ENCODE results near the gene PDXP.

The PDXP gene

GRCh38 chr22:37677493-37677974 lies 19.0 kb downstream of the PDXP start:
- Histone ChIP-seq H3K36me3 (ENCODE audit: control insufficient read depth, low read length) (no peaks in the 10 kb centered on the region), H4K20me1 (ENCODE audit: control insufficient read depth, insufficient read depth, low read depth, low read length) (no peaks in the 10 kb centered on the region), H3K27ac (ENCODE audit: low read depth, low read length) (peak overlapping the region; percentile 79), H3K9me2 (replicated peaks; ENCODE audit: control insufficient read depth, low read length) (no peaks in the 10 kb centered on the region), H3K27me3 (ENCODE audit: control insufficient read depth, low read length) (no peaks in the 10 kb centered on the region), H3K4me1 (ENCODE audit: control insufficient read depth, low read length) (peaks cover 55% of the 10 kb centered on the region), H3K4me3 (ENCODE audit: low read length) (peak overlapping the region; percentile 74), H3K79me2 (ENCODE audit: control insufficient read depth, low read length) (no peaks in the 10 kb centered on the region; the same call in 1 of the 2 replicates), H3K4me2 (ENCODE audit: low read length) (peak overlapping the region; percentile 87), H3K9me3 (ENCODE audit: control insufficient read depth, insufficient read depth, low read length) (no peaks in the 10 kb centered on the region), H3F3A (ENCODE audit: control insufficient read depth, insufficient read depth) (peaks cover 21% of the 10 kb centered on the region)
- no peak for TF ChIP-seq CTCF (IDR thresholded peaks at IDR 0.05; ENCODE audit: low read depth, low read length, poor library complexity, severe bottlenecking)
- no peak for TF ChIP-seq EZH2phosphoT487 (IDR thresholded peaks at IDR 0.05; ENCODE audit: borderline replicate concordance, low read length)

- Histone ChIP-seq H4K20me1 (ENCODE audit: control insufficient read depth, insufficient read depth, low read depth, low read length) (no peaks in the 10 kb centered on the region), H3K4me1 (ENCODE audit: control insufficient read depth, low read length) (peaks cover 51% of the 10 kb centered on the region), H3K36me3 (ENCODE audit: control insufficient read depth, low read length) (no peaks in the 10 kb centered on the region), H3K4me2 (ENCODE audit: low read length) (no peak overlapping the region), H3K9me3 (ENCODE audit: control insufficient read depth, insufficient read depth, low read length) (no peaks in the 10 kb centered on the region), H3K27ac (ENCODE audit: low read depth, low read length) (no peak overlapping the region), H3K9me2 (replicated peaks; ENCODE audit: control insufficient read depth, low read length) (no peaks in the 10 kb centered on the region), H3K79me2 (ENCODE audit: control insufficient read depth, low read length) (no peaks in the 10 kb centered on the region; the same call in 1 of the 2 replicates), H3F3A (ENCODE audit: control insufficient read depth, insufficient read depth) (peaks cover 21% of the 10 kb centered on the region), H3K4me3 (ENCODE audit: low read length) (no peak overlapping the region), H3K27me3 (ENCODE audit: control insufficient read depth, low read length) (no peaks in the 10 kb centered on the region)
- no peak for TF ChIP-seq CTCF (IDR thresholded peaks at IDR 0.05; ENCODE audit: low read depth, low read length, poor library complexity, severe bottlenecking)
Observed at GRCh38 chr22:37678372-37678771, 19.8 kb downstream of the PDXP start.

DNA sequence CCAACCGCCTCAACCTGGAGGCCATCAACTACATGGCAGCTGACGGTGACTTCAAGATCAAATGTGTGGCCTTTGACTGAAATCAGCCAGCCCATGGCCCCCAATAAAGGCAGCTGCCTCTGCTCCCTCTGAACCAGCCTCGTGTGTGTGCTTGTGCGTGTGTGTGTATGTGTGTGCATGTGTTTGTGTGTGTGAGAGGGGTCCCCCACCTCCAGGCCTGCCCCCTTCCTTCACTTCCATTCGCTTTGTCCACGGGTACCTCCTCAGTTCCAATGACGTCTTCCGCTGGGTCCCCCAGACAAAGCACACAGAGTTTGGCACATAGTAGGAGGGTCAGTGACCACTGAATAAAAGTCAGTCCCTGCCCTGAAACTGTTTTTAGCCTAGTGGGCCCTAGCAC lies 21.1 kb downstream of the PDXP start:
- H4K20me1 ChIP-seq (ENCODE audit: control insufficient read depth, insufficient read depth, low read depth, low read length) = no peaks in the 10 kb centered on the region
- H3K79me2 ChIP-seq (ENCODE audit: control insufficient read depth, low read length) = no peaks in the 10 kb centered on the region; the same call in 1 of the 2 replicates
- peaks cover 21% of the 10 kb centered on the region for H3F3A ChIP-seq (ENCODE audit: control insufficient read depth, insufficient read depth)
- H3K4me2 ChIP-seq (ENCODE audit: low read length) = no peak overlapping the region
- H3K9me3 ChIP-seq (ENCODE audit: control insufficient read depth, insufficient read depth, low read length) = no peaks in the 10 kb centered on the region
- no peaks in the 10 kb centered on the region for H3K9me2 ChIP-seq (replicated peaks; ENCODE audit: control insufficient read depth, low read length)
- no peaks in the 10 kb centered on the region for H3K36me3 ChIP-seq (ENCODE audit: control insufficient read depth, low read length)
- TF ChIP-seq EZH2phosphoT487 (IDR thresholded peaks at IDR 0.05; ENCODE audit: borderline replicate concordance, low read length) (no peak), CTCF (IDR thresholded peaks at IDR 0.05; ENCODE audit: low read depth, low read length, poor library complexity, severe bottlenecking) (no peak)
- peaks cover 44% of the 10 kb centered on the region for H3K4me1 ChIP-seq (ENCODE audit: control insufficient read depth, low read length)
- no peak overlapping the region for H3K4me3 ChIP-seq (ENCODE audit: low read length)
- H3K27ac ChIP-seq (ENCODE audit: low read depth, low read length) = no peak overlapping the region
- no peaks in the 10 kb centered on the region for H3K27me3 ChIP-seq (ENCODE audit: control insufficient read depth, low read length)

Measured in DOHH2 (cell line).